ENCODE results near the gene ZNF22.
"Not testable (repeated sequence)": the region's sequence is repeated elsewhere in the genome, so short reads cannot be mapped to it uniquely, and the experiment has no call there.

Gene ZNF22

DNA sequence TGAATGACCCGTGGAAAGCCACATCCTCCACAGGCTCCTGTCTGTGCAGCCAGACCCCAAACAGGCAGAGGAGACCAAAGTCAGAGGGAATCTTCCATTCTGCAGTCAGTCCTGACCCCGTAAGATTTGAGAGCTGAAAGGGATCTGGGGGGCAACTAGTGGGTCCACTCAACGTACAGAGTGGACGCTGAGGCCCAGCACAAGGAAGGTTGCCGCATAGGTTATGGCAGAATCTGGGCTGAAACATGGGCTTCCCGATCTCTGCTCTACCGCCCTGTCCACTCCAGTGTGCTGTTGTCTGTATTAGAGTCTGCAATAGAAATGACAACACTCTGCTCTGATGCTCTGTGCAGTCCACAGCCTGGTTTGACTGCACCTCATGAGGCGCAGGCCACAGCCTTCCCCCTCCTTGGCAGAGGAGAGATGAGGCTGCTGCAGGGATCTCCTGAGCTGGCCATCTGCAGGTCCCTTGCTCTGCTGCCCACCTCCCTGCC lies 7.9 kb upstream of the ZNF22 start:
- DNase-seq = no peak

DNA sequence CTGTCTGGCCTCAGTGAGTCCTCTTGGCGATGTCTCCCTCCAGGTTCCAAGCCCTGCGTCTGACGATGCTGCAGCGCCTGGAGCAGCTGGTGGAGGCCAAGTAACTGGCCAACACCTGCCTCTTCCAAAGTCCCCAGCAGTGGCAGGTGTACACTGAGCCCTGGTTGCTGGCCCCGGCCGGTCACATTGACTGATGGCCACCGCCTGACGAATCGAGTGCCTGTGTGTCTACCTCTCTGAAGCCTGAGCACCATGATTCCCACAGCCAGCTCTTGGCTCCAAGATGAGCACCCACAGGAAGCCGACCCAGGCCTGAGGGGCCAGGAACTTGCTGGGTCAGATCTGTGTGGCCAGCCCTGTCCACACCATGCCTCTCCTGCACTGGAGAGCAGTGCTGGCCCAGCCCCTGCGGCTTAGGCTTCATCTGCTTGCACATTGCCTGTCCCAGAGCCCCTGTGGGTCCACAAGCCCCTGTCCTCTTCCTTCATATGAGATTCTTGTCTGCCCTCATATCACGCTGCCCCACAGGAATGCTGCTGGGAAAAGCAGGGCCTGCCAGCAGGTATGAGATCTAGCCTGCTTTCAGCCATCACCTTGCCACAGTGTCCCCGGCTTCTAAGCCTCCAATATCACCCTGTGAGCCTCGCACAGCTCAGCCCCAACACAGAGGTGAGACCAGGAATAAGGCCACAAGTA lies 7.3 kb upstream of the ZNF22 start:
- DNase-seq = peak; percentile 19

DNA sequence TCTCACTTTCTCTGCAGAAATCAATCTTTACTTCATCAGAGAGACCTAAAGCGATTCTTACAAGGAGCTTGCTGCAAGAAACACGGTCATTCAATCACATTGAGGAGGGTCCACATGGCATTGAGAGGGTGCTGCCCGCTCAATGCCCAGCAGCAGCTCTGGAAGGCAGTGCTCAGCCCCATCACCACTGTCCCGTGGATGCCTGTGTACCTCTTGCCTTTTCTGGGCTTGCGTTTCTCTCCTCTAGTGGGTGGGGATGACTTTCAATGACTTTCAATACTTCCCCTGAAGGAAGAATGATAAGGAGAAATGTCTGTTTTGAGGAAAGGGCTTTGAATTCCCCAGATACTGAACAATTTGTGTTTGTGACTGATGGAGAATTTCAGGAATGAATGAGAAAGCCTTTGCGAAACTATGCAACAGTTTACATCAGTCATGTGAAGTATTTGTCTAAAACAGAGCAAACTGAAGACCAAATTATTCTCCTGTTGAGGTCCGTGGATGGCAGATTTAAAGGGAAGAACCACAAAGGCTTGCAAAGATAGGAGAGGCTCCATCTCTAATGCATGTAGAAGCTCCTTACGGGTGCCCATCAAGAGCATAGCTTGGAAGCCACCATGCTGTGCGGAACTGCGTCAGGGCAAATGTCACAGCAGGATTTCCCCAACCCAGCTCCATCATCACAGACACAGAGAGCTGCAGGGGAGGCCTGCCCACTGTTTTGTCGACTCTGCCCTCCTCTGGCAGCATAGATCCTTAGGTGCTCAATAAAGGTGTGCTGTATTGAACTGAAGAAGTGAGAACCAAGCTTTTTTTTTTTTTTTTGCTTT lies 6.6 kb upstream of the ZNF22 start:
- no peak for DNase-seq

DNA sequence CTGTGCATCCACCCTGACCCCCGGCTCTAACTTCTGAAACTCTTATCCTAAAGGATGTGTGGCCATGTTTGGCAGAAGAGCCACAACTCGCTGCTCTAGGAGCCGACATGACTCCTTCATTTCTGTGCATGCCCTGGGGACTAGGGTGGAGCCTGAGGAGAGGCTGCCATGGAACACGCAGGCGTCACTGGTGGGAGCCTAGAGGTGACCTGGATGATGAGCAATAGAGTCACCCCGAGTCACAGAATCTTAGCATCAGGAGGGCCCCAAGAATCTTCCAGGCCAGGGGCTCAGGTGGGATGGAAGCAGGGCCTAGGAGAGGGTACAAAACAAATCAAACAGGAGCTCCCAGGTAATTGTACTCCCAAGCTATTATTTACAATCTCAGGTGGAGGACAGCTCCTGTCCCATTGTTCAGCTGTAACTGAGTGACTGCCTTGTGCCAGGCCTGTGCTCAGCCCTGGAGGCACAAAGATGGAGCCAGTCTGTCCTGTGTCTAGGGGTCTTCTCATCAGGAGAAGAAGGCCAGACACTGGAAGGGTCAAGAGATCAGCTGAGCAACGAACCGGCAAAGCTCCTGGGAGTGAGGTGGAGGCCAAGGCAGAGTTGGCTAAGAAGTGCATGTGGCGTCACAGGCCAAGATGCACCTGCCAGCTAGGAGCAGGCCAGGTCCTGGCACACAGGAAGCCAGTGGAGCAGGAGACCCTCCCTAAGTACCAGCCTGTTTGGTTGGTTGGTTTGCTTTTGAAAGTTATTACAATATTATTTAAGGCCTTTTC lies 5.8 kb upstream of the ZNF22 start:
- DNase-seq = no peak

DNA sequence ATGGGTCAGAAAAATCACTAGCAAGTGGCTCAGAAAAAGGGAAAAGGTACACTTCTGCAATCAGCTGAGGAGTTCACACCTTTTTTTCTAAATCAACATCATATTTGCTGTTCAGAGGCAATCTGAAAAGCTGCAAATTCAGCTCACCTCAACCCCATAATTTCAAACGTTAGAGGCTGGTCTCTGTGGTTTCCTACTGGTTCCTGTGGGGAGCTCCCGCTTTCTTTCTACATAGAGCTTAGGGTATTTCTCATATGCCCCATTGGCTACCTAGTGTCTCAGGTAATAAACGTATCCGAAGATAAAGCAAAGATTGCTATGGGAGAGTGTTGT lies 5.2 kb upstream of the ZNF22 start:
- no peak for DNase-seq

DNA sequence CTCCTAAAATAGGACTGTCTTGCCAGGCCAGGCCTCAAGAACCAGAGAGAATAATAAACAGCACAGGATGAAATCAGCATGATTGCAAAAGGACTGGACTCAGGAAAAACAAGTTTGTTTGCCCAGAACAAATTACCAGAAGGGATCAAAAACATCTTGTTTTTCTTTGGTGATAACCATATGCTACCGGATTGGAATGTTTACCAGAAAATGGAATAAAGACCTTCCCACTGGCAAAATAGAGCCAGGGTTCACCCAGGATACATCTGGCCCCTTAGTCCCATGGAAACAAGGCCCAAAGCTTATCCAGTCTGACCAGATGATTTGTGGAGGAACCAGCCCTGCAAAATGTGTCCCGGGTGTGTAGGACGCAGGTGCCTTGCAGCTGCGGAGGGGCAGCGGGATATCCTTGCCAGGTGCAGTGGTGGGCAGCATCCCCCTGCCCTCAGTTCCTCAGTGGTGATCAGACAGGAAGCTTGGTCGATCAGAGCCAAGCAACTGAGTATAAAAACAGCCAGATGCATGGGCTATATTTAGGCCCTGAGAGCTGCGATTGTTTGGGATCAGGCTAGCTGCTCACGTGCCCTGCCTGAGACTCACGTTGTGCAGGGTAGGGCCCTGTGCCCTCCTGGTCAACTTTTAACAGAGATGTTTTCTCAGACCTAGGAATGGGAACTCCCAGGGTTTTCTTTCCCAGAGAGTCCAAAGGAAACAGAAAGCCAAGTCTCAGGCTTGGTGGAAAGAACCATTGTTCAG lies 4.6 kb upstream of the ZNF22 start:
- DNase-seq = peak; percentile 68

DNA sequence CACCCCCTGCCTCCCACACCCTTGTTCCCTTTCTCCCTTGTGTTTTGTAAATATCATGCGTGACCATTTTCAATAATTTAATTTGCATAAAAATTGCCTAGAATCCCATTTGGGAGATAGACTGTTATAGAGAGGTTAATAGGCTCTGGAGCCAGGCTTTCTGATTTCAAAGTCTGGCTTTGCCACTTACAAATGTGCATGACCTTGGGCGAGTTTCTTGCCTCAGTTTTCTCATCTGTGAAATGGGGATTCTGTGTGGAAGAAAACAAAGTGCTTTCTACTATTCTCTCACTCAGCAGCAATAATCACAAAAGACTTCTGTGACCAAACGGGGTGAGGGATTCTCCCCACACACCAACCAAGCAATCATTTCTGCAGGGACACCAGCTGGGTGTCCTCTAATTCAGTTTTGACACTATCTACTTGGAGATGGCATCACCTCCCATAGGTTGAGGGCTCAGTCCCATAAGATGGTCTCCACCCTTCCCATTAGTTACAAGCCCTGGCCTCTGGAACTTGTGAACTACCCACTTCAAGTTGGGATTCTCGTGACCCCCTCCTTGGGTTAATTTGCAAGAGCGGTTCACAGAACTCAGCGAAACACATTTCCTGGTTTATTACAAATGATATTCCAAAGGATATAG lies 3.5 kb upstream of the ZNF22 start:
- DNase-seq = no peak

DNA sequence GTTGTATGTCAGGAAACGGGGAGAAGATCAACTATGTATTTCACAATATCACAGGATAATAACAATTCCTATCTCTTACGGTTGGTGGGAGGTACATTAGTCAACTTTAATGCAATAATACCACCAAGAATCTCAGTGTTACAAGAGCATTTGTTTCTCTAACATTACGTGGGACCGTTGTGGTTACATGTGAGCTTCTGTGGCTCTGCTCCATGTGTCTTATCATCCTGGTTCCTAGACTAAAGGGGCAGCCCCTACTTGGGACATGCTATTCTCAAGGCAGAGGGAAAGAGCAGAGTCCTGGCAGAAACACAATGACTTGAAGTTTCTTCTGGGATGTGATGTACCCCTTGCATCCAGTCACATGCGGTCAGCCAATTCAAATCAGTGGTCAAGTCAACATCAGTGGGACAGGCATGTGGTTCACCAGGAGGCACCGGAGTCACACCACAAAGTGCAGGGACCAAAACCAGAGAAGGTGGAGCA lies 2.5 kb upstream of the ZNF22 start:
- DNase-seq = no peak

DNA sequence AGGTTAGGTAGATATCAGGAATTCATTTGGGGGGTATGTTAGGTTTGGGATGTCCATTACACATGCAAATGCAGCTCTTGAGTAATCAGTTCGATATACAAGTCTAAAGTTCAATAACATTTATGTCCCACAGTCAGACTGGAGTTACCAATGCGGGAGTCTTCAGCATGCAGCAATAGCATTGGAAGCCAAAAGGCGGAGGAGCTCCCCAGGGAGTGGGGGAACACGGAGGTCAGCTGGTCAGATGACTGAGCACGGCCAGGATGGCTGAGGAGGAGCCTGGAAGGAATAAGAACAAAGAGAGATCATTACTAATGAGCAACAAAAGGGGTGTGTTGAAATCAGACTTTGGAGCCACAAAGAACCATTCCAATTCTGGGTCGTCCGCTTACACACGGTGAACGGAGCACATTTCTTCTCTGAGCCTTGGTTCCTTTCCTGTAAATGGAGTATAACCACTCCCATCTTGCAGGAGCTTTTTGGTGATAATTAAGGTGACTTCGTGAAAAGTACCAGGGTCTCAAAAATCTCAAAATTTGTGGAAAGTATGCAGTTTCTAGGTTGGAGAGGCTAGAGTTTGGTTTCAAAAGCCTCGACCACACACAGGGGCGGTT lies 478 bp upstream of the ZNF22 start:
- DNase-seq = peak; percentile 78

DNA sequence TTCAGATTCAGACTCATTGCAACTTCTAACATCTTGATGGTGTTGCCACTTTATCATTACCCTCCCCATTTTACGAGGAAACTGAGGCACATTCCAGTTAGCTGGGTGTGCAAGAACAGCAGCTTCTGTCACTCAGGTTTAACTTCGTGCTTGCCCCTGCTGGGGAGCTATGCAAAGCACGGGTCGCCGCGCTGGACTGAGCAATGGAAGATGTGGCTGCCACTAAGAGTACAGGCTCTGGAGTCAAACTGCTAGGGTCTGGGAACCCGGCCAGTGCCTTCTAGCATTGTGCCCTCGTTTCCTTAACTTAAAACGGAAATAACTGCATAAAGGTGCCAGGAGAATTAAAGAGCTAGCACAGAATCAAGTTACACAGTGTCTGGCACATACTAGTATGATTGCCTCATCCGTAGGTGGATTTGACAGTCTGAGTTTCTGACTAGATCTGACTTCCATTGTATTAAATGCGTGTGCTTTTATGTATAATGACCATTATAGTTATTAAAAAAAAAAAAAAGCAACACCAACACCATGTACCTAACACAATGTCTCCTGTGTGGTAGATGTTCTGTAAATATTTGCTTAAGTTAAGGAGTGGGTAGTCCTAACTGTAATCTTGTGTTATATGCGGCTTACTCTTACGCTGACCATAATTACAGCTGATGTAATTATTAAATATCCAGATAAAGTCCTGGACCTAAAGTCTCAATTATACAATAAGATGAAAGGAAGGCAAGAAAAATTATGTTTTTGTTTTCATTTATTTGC lies 842 bp downstream of the ZNF22 start:
- peak; percentile 81 for DNase-seq

DNA sequence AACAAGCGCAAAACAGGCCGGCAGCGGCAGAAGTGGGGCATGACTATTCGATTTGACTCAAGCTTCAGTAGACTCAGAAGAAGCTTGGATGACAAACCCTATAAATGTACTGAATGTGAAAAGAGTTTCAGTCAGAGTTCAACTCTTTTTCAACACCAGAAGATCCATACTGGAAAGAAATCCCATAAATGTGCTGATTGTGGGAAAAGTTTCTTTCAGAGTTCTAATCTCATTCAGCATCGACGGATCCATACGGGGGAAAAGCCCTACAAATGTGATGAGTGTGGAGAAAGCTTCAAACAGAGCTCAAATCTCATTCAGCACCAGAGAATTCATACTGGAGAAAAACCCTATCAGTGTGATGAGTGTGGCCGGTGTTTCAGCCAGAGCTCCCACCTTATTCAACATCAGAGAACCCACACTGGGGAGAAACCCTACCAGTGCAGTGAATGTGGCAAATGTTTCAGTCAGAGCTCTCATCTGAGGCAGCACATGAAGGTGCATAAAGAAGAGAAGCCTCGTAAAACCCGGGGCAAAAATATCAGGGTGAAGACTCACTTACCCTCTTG lies 2.8 kb downstream of the ZNF22 start:
- DNase-seq = no peak

DNA sequence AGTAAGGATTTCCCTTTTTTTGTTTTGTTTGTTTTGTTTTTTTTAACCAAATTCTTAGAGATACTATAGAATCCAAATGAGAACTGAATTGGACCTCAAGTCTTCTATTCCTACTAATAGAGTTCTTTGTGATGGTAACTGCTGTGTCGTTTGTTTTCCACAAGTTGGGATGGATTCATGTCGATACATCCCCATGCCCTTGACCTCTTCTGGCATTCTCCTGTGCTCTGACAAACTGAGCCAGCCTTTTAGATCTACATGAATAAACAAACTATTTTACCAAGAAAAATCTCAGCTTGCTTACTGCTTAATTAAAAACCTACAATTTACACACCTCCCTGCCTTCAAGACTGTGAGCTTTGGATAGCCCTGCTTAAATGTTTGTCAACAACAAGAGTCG lies 3.9 kb downstream of the ZNF22 start:
- DNase-seq = no peak

DNA sequence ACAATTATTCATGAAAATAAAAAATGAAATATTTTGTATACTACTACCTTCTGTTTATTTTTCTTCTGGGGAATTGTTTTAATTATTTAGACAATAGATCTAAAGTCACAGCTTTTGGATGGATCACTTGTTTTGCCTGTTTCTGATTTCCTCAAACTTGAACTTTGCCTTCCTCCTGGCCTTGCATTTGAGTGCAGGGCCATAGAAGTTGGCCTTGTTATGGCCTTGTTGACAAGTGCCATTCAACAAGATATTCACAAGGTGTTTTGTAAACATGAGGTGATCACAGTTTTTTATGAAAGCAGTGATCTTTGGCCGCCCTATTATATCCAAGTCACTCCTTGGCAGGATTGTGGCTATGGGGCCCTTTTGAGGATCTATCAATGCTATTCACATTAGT lies 4.6 kb downstream of the ZNF22 start:
- DNase-seq = no peak

DNA sequence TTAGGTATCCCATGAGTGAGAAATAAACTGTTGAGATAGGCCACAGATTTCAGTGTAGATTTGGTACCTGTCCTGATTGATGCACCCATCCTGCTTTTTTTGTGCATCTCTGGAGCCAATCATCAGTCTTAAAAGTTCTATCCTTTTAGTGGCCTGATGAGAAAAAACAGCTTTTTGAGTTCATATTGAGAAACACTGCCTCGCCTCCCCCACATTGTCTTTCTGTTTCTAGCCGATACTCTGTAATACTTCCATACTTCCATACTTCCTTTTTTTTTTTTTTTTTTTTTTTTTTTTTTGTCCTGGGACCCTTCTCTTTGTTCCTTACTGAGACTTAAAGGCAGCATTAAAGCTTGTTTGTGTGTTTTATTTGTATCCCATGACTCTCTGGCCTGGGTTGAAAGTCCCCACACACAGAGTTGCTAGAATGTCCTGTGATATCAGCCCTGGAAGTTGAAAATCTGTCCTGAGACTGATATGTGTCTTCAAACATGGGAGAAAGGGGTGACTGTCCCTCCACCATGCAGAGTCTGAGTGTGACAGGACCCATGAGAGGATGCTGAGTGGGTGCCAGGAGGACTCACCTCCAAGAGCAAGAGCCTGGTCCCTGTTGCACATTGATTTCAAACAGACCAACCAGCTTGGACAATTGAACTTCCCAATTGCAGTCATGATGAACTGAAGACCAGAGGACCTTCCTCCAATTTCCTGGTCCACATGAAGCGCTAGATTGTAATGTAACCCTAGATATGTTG lies 5.7 kb downstream of the ZNF22 start:
- no peak for DNase-seq

DNA sequence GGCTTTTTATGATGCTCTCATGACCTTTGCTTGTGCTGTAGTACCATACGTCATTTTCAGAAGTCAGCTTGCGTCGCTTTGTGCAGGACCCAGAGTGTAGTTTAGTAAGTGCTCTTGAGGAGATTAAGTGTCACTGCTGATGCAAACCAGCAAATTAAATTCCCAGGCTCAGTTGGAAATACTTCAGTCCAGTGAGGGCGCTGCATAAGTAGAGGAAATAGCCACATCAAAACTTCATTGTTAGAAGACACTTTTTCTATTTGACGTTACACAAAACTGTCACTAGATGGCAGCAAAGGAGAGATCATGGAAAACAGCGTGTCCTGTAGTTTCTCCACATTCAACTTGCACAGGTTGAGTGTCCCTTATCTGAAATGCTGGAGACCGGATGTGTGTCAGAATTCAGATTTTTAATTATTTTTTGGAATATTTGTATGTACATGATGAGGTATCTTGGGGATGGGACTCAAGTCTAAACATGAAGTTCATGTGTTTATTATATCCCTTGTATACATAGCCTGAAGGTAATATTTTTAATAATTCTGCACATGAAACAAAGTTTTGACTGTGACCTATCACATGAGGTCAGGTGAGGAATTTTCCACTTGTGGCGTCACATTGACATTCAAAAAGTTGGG lies 7.9 kb downstream of the ZNF22 start:
- DNase-seq = peak; percentile 57

DNA sequence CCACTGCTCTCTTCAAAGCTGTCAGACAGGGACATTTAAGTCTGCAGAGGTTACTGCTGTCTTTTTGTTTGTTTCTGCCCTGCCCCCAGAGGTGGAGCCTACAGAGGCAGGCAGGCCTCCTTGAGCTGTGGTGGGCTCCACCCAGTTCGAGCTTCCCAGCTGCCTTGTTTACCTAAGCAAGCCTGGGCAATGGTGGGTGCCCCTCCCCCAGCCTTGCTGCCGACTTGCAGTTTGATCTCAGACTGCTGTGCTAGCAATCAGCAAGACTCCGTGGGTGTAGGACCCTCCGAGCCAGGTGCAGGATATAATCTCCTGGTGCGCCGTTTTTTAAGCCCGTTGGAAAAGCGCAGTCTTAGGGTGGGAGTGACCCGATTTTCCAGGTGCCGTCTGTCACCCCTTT lies 13.8 kb downstream of the ZNF22 start:
- DNase-seq = not testable (repeated sequence)

DNA sequence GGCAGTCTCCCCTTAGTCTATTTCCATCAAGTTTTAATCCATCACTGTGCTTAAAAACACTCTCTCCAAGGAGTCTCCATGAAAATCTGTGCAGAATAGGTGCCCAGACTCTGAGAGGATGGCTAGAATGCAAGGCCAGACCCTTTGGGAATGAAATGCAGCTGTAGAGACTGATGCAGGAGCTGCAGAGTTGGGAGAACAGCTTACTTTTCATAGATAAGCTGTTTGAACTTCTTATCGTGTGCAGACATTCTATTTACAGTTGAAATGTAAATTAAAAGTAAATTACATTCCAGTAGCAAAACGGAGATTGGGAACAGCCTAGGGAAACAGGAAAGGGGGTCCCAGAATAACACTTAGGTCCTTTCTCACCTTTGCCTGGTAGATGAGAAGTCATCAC lies 14.9 kb downstream of the ZNF22 start:
- no peak for DNase-seq

DNA sequence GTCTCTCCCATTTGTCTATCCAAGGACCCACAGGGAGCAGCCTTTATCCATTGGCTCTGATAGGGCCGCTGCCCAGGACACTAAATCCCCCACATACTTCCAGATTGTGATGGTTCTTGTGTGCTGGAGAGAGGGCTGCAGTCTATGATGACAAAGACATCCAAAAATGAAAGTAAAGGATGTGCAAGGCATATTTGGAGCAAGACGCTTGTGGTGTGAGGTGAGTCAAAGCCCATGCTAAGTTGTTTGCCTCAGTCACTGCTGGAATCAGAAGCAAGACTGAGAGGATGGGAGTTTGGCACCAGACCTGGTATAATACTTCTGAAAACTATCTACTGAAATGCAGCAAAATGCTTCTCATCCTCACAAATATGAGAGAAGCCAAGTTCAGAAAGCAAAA lies 22.7 kb downstream of the ZNF22 start:
- DNase-seq = no peak

DNA sequence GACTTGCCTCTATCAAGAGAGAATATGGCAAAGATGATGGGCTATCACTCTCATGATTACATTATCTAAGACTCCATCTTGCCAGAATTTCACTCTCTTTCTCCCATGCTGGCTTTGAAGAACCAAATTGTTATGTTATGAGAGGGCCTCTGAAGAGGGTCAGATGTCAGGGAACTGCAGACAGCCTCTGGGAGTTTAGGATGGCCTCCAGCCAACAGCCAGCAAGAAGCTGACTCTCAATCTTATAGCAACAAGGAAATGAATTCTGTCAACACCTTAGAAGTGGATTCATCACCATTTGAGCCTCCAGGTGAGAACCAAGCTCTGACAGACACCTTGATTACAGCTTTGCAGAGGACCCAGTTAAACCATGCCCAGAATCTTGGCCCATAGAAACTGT lies 33.6 kb downstream of the ZNF22 start:
- no peak for DNase-seq

Measured in right hindlimb (tissue), 1 donor.